VCaP (cell line): Measurements from ENCODE around the gene ADGRL2.

Source experiments
- H3K27ac ChIP-seq: fragments of 450-650 bp; 2 replicates; pipeline ENCODE4 v1.5.1; 2017
- CTCF ChIP-seq: fragments of 450-650 bp; conservative IDR thresholded peaks from 2 replicates; pipeline ENCODE4 v1.5.1; 2017; ENCODE audit warnings: mild to moderate bottlenecking, moderate library complexity

The ADGRL2 gene

GRCh38 chr1:81823082-81823481 is 22.3 kb downstream of the ADGRL2 start:
- no peak overlapping the region for H3K27ac ChIP-seq
- TF ChIP-seq CTCF = no peak

- TF ChIP-seq CTCF = no peak
- no peak overlapping the region for H3K27ac ChIP-seq
Observed at GRCh38 chr1:81824759-81825158, 24.0 kb downstream of the ADGRL2 start.

GRCh38 chr1:81827942-81828341 is 27.2 kb downstream of the ADGRL2 start:
- no peak for TF ChIP-seq CTCF
- no peak overlapping the region for H3K27ac ChIP-seq

- no peak for TF ChIP-seq CTCF
- H3K27ac ChIP-seq = no peak overlapping the region
Observed at GRCh38 chr1:81832573-81832972, 31.8 kb downstream of the ADGRL2 start.

- no peak overlapping the region for H3K27ac ChIP-seq
- no peak for TF ChIP-seq CTCF
Observed at GRCh38 chr1:81833722-81834121, 33.0 kb downstream of the ADGRL2 start.

- no peak for TF ChIP-seq CTCF
- H3K27ac ChIP-seq = no peak overlapping the region
Observed at GRCh38 chr1:81834268-81834667, 33.5 kb downstream of the ADGRL2 start.

- no peak overlapping the region for H3K27ac ChIP-seq
- TF ChIP-seq CTCF = no peak
Observed at GRCh38 chr1:81834921-81835698, 34.4 kb downstream of the ADGRL2 start.
